ENCODE data around the gene SLC2A6.

GRCh38 chr9:133478851-133479711 lies at the start of gene SLC2A6:
- TF ChIP-seq CTCF (IDR thresholded peaks at IDR 0.05) (no peak), POLR2A (IDR thresholded peaks at IDR 0.05) (peak in 1 of 2 donors; percentile 10)
